ENCODE data around the gene MDGA2. TPM values are rescaled to one million over a fixed set of nuclear protein-coding genes. Genes with fewer than 3 reads are reported as not detected.

The MDGA2 gene
- total and polyA plus RNA-seq, 2 of the 4 experiments (the other 2 are of a cell fraction), result 0.02 TPM; not detected in 1

GRCh38 chr14:47191700-47192099 lies 483.7 kb downstream of the MDGA2 start:
- Histone ChIP-seq H3K18ac (ENCODE audit: low read depth, low read length) (no peak overlapping the region), H3K27me3 (ENCODE audit: control insufficient read depth, insufficient read depth, low read length) (no peaks in the 10 kb centered on the region), H3K9ac (ENCODE audit: low read depth, low read length) (no peak overlapping the region), H4K8ac (ENCODE audit: low read depth in 2 of 2, low read length in 2 of 2) (no peak overlapping the region), H3K4me3 (ENCODE audit: insufficient read depth, low read depth, low read length) (no peak overlapping the region), H3K9me3 (ENCODE audit: control insufficient read depth, insufficient read depth, low read length) (peaks cover 3% of the 10 kb centered on the region; the same call in 1 of the 2 replicates), H2BK5ac (ENCODE audit: low read depth, low read length, poor library complexity, severe bottlenecking) (no peak overlapping the region), H3K23ac (ENCODE audit: low read depth, low read length) (no peak overlapping the region), H4K20me1 (ENCODE audit: insufficient read depth, low read length) (no peaks in the 10 kb centered on the region), H3K9me1 (ENCODE audit: insufficient read depth, low read length) (no peaks in the 10 kb centered on the region), H3K4ac (ENCODE audit: low read depth, low read length) (no peak overlapping the region), H3K56ac (ENCODE audit: extremely low read depth, insufficient read depth, low read length) (no peak overlapping the region), H2BK15ac (ENCODE audit: low read depth, low read length) (no peak overlapping the region), H2AK5ac (ENCODE audit: low read depth, low read length) (no peak overlapping the region), H4K5ac (ENCODE audit: low read depth, low read length) (no peak overlapping the region), H2AK9ac (replicated peaks; ENCODE audit: low read depth, low read length, poor library complexity) (no peak overlapping the region), H3K79me1 (ENCODE audit: low read depth in 1 of 2, low read length in 2 of 2) (no peaks in the 10 kb centered on the region), H2BK20ac (ENCODE audit: low read depth, low read length) (no peak overlapping the region), H3K27ac (ENCODE audit: insufficient read depth, low read length) (no peak overlapping the region), H4K91ac (ENCODE audit: insufficient read depth, low read depth, low read length) (no peak overlapping the region), H2BK120ac (ENCODE audit: low read depth, low read length) (no peak overlapping the region), H2AFZ (replicated peaks; ENCODE audit: low read length, poor library complexity) (no peak overlapping the region), H3K14ac (replicated peaks; ENCODE audit: low read depth, low read length) (no peak overlapping the region), H3K4me1 (ENCODE audit: control insufficient read depth, insufficient read depth, low read length) (no peaks in the 10 kb centered on the region), H3K36me3 (ENCODE audit: control insufficient read depth, insufficient read depth, low read length) (no peaks in the 10 kb centered on the region), H3K4me2 (ENCODE audit: low read depth, low read length) (no peak overlapping the region)
- dilution Hi-C loops (cut with HindIII; ENCODE audit: low sequenced_read_pairs, unreplicated experiment), result no loop called here
- no peak for DNase-seq
- no CpG with 5 or more reads among the region's 2 CpGs for WGBS, 2 experiments (ENCODE audit: extremely low coverage in 2 of 2, insufficient read length in 1 of 2)
- intact Hi-C loops (cut with micrococcal nuclease), result no loop called here
- TF ChIP-seq ELK1 (IDR thresholded peaks at IDR 0.05; ENCODE audit: borderline replicate concordance, low read depth, low read length), result no peak
- no peak for TF ChIP-seq RAD21 (IDR thresholded peaks at IDR 0.05; ENCODE audit: low read length)
- TF ChIP-seq CTCF (conservative IDR thresholded peaks at IDR 0.05; ENCODE audit: low read depth, low read length), result no peak
- no peak for TF ChIP-seq NFE2L2 (IDR thresholded peaks at IDR 0.05; ENCODE audit: low read depth, low read length)
- TF ChIP-seq RCOR1 (IDR thresholded peaks at IDR 0.05; ENCODE audit: insufficient replicate concordance, low read length), result no peak
- ChIA-PET POLR2A (ENCODE audit: unreplicated experiment) (no interaction called here), CTCF (no interaction called here)
- in situ Hi-C loops (cut with MboI; ENCODE audit: low sequenced_read_pairs), result no loop called here
- no TSS peak for BruUV-seq (replicated peaks)
- ATAC-seq (ENCODE audit: low read depth), result no peak

All from IMR-90 (cell line).